ENCODE data around the gene CARMIL1.

GRCh38 chr6:25233226-25233625 lies 45.9 kb upstream of the CARMIL1 start:
- TF ChIP-seq CTCF (IDR thresholded peaks at IDR 0.05 in 2 of 3, conservative IDR thresholded peaks at IDR 0.05 in 1 of 3; ENCODE audit: control insufficient read depth in 2 of 3, extremely low read depth in 1 of 3, insufficient read depth in 1 of 3, low read depth in 3 of 3, low read length in 3 of 3), result no peak
- TF ChIP-seq SRF (IDR thresholded peaks at IDR 0.05; ENCODE audit: low read depth in 2 of 2, low read length in 2 of 2), result no peak
- no peak for TF ChIP-seq EZH2 (IDR thresholded peaks at IDR 0.05; ENCODE audit: borderline replicate concordance, control insufficient read depth, low read depth, low read length)
- TF ChIP-seq YY1 (IDR thresholded peaks at IDR 0.05; ENCODE audit: low read depth, low read length), result no peak
